Islet of Langerhans (tissue), 1 donor: ENCODE data around the gene ZNF620.
A peak's percentile ranks its signal among the peaks of the same experiment; 100 is the strongest.
"Not testable (repeated sequence)": the region's sequence is repeated elsewhere in the genome, so short reads cannot be mapped to it uniquely, and the experiment has no call there.

ENCODE experiments used
- FAIRE-seq: peaks from one replicate; lab custom pipeline; 2011; peaks lifted over from hg19 to GRCh38; lab: Jason Lieb, UNC

Gene ZNF620

DNA sequence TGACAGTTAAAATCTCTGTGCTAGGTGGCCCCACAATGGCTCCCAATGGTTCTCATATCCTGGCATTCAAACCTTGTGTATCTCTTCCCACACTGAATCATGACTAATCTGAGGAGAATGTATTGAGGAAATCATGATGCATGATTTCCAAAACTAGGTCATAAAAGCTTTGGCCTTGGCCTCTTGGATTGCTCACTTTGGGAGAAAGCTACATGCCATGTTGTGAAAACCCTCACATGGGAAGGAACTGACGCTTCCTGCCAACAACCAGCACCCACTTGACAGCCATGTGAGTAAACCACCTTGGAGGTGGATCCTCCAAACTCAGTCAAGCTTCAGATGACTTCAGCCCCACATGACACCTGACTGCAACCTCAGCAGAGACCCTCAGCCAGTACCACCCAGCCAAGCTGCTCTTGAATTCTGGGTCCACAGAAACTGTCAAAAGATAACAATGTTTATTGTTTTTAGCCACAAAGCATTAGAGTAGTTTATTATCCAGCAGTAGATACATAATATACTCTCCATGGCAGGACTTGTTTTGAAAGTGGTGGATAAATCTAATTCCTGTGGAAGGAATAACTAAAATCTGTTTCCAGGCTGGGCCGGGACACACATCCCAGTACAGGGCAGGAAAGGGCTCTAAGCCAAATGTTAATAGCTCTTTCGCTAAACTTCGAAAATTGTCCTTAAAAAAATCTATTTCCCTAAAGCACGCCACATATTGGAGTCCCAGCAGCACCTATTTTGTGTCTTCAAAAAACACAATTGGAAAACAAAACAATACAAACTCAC is 1.0 kb upstream of the ZNF620 start:
- FAIRE-seq, result peak; percentile 81

- FAIRE-seq, result no peak
These were observed 5.3 kb downstream of the ZNF620 start for GRCh38 chr3:40511031-40511718.

- no peak for FAIRE-seq
These were observed 10.4 kb downstream of the ZNF620 start for GRCh38 chr3:40516201-40516600.

DNA sequence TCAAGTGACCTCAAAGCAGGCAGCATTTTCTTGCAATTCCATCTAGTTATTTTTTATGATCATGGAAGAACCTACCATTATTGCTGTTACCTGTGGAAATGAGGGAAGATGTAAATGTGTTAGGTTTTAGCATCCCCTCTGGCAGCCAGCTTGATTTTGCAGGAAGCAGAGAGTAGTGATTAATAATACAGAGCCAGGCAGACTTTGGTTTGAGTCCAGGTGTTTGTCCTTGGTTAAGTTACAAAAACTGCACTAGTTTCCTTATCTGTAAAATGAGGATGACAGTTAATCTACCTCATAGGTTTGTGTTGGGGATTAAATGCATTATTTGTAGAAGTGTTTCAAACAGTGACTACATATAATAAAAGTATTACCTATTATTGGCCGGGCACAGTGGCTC is 12.2 kb downstream of the ZNF620 start:
- no peak for FAIRE-seq

- no peak for FAIRE-seq
These were observed 13.0 kb downstream of the ZNF620 start for GRCh38 chr3:40518848-40519247.

- no peak for FAIRE-seq
These were observed 15.4 kb downstream of the ZNF620 start for GRCh38 chr3:40521254-40521653.

- no peak for FAIRE-seq
These were observed 17.9 kb downstream of the ZNF620 start for GRCh38 chr3:40523781-40524180.

DNA sequence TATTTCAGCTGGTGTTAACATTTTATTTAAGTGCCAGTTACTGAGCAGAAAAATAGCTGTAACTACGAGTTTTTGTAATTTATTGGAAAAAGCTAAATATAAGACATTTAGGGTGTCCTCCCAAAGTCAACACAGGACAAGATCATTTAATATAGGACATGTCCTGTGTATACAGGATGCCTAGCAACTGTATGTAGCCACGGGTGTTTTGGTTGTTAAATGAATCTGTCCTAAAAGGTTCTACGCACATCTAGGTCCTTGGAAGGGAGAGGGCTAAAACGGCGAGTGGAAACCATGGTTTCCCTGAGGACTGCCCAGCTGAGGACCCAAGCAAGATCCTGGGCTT is 18.4 kb downstream of the ZNF620 start:
- FAIRE-seq, result no peak

- FAIRE-seq, result no peak
These were observed 18.9 kb downstream of the ZNF620 start, which contains the start of gene ZNF621 for GRCh38 chr3:40524568-40525285. Gene ZNF621, plus strand, starts transcription at chr3:40524960. Its CDS starts 881 bp downstream, at chr3:40525841.

GRCh38 chr3:40528426-40528825 is 22.6 kb downstream of the ZNF620 start:
- no peak for FAIRE-seq

DNA sequence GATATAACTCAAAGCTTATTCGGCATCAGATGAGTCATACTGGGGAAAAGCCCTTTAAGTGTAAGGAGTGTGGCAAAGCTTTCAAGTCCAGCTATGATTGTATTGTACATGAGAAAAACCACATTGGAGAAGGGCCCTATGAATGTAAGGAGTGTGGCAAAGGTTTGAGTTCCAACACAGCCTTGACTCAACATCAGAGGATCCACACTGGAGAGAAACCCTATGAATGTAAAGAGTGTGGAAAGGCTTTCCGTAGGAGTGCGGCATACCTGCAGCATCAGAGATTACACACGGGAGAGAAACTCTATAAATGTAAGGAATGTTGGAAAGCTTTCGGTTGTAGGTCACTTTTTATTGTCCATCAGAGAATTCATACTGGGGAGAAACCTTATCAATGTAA is 26.4 kb downstream of the ZNF620 start:
- FAIRE-seq, result no peak

DNA sequence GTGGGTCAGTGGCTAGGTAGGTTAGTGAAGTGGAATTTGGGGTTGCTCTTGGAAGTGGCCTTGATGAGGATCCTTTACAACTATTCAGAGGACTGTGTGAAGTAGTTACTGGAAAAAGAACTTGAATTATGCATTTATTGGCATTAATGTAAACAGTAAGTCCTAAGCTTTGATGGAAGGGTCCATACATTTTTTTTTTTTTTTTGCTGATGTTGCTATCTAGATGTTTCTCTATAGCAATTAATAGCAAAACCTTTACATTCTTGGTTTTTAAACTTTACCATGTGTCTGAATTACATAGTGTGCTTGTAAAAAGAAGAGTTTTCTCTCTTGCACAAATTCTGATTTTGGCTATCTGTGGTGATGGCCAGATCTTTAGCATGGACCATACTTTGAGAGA is 28.4 kb downstream of the ZNF620 start:
- FAIRE-seq, result no peak

DNA sequence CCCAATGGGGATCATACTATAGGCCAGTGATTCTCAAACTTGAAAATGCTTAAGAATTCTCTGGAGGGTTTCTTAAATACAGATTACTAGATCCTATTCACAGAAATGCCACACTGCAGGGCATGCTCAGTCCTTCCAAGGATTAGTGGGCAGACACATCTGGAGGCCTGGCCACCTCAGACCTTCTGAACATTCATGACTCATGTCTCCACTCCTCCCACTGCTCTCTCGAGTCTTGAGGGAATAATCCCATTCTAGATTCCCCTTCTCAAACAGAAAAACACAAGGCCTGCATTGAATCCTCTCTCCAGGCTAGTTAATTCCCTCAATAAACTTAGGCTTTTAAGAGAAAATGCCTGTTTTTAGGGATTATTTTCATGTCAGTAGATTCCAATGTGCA is 41.0 kb downstream of the ZNF620 start:
- no peak for FAIRE-seq

GRCh38 chr3:40550167-40550566 is 44.3 kb downstream of the ZNF620 start:
- FAIRE-seq, result no peak

- no peak for FAIRE-seq
These were observed 51.8 kb downstream of the ZNF620 start for GRCh38 chr3:40557575-40558161.

DNA sequence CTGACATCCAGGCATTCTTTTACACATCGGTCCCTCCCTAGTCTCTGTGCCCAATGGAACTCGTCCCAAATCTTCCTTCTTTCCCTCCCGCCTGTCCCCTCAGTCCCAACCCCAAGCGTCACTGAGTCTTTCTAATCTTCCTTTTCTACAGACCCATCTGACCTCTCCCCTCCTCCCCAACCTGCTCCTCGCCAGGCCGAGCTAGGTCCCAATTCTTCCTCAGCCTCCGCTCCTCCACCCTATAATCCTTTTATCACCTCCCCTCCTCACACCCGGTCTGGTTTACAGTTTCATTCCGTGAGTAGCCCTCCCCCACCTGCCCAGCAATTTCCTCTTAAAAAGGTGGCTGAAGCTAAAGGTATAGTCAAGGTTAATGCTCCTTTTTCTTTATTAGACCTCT is 56.6 kb downstream of the ZNF620 start:
- not testable (repeated sequence) for FAIRE-seq

GRCh38 chr3:40565629-40566028 is 59.8 kb downstream of the ZNF620 start:
- FAIRE-seq, result not testable (repeated sequence)

DNA sequence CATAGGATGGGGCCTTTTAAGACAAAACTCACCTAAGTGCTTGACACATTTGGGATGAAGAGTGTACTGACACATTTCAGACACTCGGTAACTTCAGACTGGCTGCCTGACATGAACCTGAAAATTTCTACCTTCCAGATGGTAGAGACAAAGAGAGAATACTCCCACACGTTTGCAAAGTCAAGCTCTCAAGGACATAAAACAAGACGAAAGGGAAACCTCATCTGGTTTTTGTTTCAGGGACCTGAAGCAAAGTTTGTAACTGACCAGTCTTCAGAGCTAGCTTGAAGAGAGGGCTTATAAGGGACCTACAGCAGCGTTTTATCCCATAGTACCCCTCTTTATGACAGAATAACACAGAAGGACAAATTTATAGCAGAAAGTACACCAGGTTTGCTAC is 60.9 kb downstream of the ZNF620 start:
- FAIRE-seq, result no peak
